Mucosa of descending colon (tissue), 3 donors: ENCODE results near the gene AUH. TPM values are rescaled to one million over a fixed set of nuclear protein-coding genes. Genes with fewer than 3 reads are reported as not detected.
"Not testable (repeated sequence)": the region's sequence is repeated elsewhere in the genome, so short reads cannot be mapped to it uniquely, and the experiment has no call there.

ENCODE experiments used
- ATAC-seq: fragments of 200-7000 bp; cut with Tn5 transposase; one replicate; pipeline ENCODE4 v1.9.1; 2020; ENCODE audit warnings: mild to moderate bottlenecking, moderate library complexity
- DNase-seq, 3 donors: peaks; one replicate each; pipeline ENCODE4 v3.0.0-alpha.2; 2020
- H3K36me3 ChIP-seq: fragments of 200-600 bp; one replicate; pipeline ENCODE4 v1.8.0; 2021; ENCODE audit warnings: low read depth, mild to moderate bottlenecking
- H3K4me1 ChIP-seq: fragments of 200-600 bp; one replicate; pipeline ENCODE4 v1.8.0; 2021; ENCODE audit warnings: low read depth, mild to moderate bottlenecking
- H3K4me3 ChIP-seq: fragments of 200-600 bp; one replicate; pipeline ENCODE4 v1.8.0; 2021; ENCODE audit warnings: mild to moderate bottlenecking
- H3K9me3 ChIP-seq: fragments of 200-600 bp; one replicate; pipeline ENCODE4 v1.8.0; 2021; ENCODE audit warnings: mild to moderate bottlenecking
- intact Hi-C, 2 donors: fragments of 100-400 bp; cut with DNase I in 1 of 2; cut with micrococcal nuclease in 1 of 2; formaldehyde crosslinking; loops; one replicate each; pipeline versions ENCODE4 v1.11.0 to v1.11.1; 2022; cut with DNase I, micrococcal nuclease
- total RNA-seq, 3 donors: library from RNA; stranded (reverse); fragmentation: NEBNext Ultra II Directional in 2 of 3; extraction: Animal tissue kit (Norgen Biotek cat#: 25700) in 2 of 3; gene quantifications; one replicate each; pipeline versions ENCODE4 v1.2.1 to v1.2.4, GENCODE V29; 2021 to 2023
- TF ChIP-seq, protein P1 (sequence below): fragments of 200-600 bp; IDR thresholded peaks from one replicate; pipeline ENCODE4 v1.8.0; 2022; ENCODE audit warnings: antibody characterized with exemption, mild to moderate bottlenecking
- donor health status: DM: no; HTN: no; CAD: no; lungs with moderate emphysema.
- donor health status: DM: no; HTN: no; CAD: no.
- donor health status: DM: no; HTN: yes; CAD: no.

AUH gene
- total RNA-seq, 3 donors from 2014 or later: 18.2 to 37.2 (median 26.6) TPM

DNA sequence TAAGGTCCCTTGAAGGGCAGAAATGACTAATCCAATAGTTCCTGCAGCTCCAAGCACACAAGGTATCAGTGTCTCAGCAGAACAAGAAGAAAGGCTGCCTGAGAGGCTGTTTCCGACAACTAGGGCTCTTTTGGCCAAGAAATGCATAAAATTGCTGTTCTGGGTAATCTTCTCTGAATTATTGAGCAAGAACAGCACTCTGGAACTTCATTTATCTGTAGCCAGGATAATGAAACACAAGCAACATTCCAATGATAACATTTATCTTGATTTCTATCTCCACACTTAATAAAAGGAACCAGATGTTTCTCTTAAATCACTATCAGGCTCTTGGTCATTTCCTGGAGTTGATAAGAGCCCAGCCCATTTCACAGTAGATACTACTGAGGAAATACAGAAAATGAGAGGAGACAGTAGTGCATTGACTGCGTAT lies 17.0 kb upstream of the AUH start:
- TF ChIP-seq, protein P1, sequence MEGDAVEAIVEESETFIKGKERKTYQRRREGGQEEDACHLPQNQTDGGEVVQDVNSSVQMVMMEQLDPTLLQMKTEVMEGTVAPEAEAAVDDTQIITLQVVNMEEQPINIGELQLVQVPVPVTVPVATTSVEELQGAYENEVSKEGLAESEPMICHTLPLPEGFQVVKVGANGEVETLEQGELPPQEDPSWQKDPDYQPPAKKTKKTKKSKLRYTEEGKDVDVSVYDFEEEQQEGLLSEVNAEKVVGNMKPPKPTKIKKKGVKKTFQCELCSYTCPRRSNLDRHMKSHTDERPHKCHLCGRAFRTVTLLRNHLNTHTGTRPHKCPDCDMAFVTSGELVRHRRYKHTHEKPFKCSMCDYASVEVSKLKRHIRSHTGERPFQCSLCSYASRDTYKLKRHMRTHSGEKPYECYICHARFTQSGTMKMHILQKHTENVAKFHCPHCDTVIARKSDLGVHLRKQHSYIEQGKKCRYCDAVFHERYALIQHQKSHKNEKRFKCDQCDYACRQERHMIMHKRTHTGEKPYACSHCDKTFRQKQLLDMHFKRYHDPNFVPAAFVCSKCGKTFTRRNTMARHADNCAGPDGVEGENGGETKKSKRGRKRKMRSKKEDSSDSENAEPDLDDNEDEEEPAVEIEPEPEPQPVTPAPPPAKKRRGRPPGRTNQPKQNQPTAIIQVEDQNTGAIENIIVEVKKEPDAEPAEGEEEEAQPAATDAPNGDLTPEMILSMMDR: no peak
- Histone ChIP-seq H3K36me3 (no peaks in the 10 kb centered on the region), H3K4me1 (no peaks in the 10 kb centered on the region), H3K9me3 (no peaks in the 10 kb centered on the region), H3K4me3 (no peak overlapping the region)
- DNase-seq: no peak
- intact Hi-C loops: no loop called here
- no peak for ATAC-seq

DNA sequence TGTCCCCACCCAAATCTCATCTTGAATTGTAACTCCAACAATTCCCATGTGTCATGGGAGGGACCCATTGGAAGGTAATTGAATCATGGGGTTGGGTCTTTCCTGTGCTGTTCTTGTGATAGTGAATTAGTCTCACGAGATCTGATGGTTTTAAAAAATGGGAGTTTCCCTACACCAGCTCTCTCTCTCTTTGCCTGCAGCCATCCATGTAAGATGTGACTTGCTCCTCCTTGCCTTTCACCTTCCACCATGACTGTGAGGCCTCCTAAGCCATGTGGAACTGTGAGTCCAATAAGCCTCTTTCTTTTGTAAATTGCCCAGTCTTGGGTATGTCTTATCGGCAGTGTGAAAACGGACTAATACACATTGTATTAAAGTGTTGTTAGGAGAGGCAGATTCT lies 16.3 kb upstream of the AUH start:
- H3K36me3 ChIP-seq, intact Hi-C loops, DNase-seq, H3K4me3 ChIP-seq, H3K4me1 ChIP-seq, ATAC-seq, H3K9me3 ChIP-seq: not testable (repeated sequence)

DNA sequence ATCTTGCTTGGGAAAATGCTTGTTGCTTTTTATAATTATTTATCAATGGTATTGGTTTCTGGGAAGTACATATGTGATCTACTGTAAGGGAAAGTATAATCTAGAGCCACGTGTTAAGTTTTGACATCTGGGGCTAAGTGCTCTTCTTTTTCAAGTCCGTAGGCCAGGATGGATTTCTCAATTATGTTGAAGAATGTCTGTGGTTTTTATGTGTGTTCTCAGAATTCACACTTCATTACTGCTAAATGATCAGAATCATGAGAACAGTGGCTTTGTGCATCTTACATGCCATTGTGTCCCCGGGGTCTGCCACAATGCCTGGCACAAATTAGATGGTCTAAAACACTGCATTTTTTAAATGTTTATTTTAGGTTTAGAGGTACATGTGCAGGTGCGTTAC lies 14.5 kb upstream of the AUH start:
- no peak for DNase-seq
- intact Hi-C loops: no loop called here
- Histone ChIP-seq H3K4me1 (no peaks in the 10 kb centered on the region), H3K36me3 (no peaks in the 10 kb centered on the region), H3K9me3 (no peaks in the 10 kb centered on the region), H3K4me3 (no peak overlapping the region)
- TF ChIP-seq, protein P1: no peak
- ATAC-seq: no peak

DNA sequence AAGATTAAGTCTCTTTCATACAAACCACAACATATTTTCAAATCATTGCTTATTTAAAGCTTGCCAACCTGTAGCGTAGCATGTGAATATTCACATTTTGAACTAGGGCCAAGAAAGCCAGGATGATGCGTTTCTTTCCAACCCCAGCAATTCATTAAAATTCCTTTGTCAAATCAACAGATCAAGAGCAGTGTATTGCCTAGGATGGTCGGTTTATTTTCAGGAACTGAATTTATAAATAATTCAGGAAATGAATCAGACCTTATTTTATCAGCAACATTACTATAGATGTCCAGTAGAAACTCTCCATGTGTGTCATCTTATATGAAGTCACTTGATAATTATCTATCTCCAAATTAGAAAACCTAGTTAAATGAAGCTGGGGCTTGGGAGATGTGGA lies 13.2 kb upstream of the AUH start:
- no peaks in the 10 kb centered on the region for H3K9me3 ChIP-seq

DNA sequence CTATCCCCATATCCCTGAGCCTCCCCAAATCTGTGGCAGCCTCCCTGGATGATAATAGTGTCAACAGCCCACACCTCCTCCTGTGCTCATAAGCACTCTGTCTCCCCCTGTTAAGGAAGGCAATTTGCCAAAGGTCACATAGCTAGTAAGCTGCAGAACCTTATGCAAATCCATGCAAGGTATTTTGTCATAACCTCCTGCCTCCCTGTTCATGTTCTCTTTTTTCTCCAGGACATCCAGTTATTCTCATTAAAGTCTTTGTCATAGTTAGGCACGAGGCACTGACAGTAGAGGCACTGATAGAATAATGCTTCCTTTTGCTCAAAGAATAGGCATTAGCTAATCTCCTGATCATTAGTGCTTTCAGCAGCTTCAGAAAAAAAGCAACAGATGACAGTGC lies 10.2 kb upstream of the AUH start:
- ATAC-seq: no peak
- H3K4me3 ChIP-seq: no peak overlapping the region
- H3K9me3 ChIP-seq: no peaks in the 10 kb centered on the region
- TF ChIP-seq, protein P1: no peak
- H3K4me1 ChIP-seq: no peaks in the 10 kb centered on the region
- DNase-seq: no peak
- H3K36me3 ChIP-seq: no peaks in the 10 kb centered on the region
- intact Hi-C loops: no loop called here

More for the DNA sequence above, 13.2 kb upstream of the AUH start:
- no peaks in the 10 kb centered on the region for H3K36me3 ChIP-seq
- H3K4me3 ChIP-seq: no peak overlapping the region
- intact Hi-C loops: no loop called here
- DNase-seq (no peak), ATAC-seq (no peak)
- TF ChIP-seq, protein P1: no peak
- no peaks in the 10 kb centered on the region for H3K4me1 ChIP-seq

DNA sequence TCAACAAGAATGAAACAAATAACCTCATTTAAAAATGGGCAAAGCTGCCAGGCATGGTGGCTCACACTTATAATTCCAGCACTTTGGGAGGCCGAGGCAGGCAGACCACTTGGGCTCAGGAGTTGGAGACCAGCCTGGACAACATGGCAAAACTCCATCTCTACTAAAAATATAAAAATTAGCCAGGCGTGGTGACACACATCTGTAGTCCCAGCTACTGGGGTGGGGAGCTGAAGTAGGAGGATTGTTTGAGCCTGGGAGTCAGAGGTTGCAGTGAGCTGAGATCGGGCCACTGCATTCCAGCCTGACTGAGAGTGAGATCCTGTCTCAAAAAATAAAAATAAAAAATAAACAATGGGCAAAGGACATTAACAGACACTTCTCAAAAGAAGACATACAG lies 8.3 kb upstream of the AUH start:
- DNase-seq, H3K9me3 ChIP-seq, H3K36me3 ChIP-seq, H3K4me1 ChIP-seq, H3K4me3 ChIP-seq, ATAC-seq, intact Hi-C loops: not testable (repeated sequence)

DNA sequence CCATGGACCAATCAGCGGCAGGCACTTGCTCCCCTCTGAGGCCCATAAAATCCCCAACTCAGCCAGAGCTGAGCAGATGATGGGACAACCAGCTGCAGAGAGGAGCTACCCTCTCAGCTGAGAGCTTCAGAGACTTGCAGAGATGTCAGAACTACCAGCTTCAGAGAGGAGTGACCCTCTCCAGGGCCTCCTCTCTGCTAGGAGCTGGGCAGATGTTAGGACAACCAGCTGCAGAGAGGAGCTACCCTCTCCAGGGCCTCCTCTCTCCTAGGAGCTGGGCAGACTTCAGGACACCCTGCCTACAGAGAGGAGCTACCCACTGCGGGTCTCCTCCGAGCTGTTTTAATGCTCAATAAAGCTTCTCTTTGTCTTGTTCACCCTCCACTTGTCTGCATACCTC lies 3.0 kb upstream of the AUH start:
- intact Hi-C loops: no loop called here
- no peaks in the 10 kb centered on the region for H3K36me3 ChIP-seq
- DNase-seq (no peak), ATAC-seq (no peak)
- no peak overlapping the region for H3K4me3 ChIP-seq
- H3K9me3 ChIP-seq: no peaks in the 10 kb centered on the region
- H3K4me1 ChIP-seq: peaks cover 20% of the 10 kb centered on the region
- TF ChIP-seq, protein P1: no peak
